RCC 7860 (cell line): ENCODE data around the gene AP4M1.

Source experiments
- DNase-seq: peaks from one replicate; pipeline ENCODE4 v3.0.0-alpha.2; 2015; ENCODE audit warnings: low spot score
- FAIRE-seq: peaks from 2 replicates; lab custom pipeline; 2012; peaks lifted over from hg19 to GRCh38; lab: Jason Lieb, UNC

The AP4M1 gene, protein sequence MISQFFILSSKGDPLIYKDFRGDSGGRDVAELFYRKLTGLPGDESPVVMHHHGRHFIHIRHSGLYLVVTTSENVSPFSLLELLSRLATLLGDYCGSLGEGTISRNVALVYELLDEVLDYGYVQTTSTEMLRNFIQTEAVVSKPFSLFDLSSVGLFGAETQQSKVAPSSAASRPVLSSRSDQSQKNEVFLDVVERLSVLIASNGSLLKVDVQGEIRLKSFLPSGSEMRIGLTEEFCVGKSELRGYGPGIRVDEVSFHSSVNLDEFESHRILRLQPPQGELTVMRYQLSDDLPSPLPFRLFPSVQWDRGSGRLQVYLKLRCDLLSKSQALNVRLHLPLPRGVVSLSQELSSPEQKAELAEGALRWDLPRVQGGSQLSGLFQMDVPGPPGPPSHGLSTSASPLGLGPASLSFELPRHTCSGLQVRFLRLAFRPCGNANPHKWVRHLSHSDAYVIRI

DNA sequence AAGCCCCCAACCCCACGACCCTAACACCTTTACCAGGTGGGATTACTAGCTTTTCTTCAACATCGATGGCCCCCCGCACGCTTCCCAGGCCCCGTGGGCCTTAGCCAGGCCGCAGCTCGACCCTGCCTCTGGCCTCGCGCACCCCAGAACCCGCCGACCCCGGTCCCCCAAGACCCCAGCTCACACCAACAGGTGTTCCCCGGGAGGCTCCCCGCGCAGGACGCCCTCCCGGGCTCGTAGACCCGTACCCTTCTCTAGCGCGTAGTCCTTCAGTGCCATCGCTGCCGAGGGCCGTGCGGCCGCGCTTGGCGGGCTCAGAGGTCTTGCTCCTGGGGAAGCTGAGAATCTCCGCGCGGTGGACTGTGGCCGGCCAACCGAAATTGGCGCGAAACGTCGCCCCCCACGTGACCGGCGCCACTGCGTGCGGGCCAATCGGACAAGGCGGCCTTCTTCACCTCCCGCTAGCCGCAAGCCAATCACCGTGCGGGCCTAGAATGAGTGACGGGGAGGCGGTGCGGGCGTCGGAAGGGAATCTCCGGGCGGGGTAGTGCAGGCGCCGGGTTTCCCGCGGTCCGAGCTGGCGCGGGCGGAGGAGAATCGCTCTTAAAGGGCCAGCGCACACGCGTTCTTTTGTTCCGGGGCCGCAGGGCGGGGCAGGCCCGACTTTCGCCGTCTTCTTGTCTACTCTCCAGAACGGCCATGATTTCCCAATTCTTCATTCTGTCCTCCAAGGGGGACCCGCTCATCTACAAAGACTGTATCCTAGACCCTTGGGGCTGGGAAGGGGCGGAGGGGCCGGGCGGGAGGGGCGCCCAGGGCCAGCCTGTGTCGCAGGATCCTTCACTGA, at the start of gene AP4M1, which contains the start of gene MCM7:
TSS of gene AP4M1 (plus strand) at position 628 of the 847 bp plus-strand sequence. CDS start at position 700, 72 bp downstream.
TSS of gene MCM7 (minus strand) at position 382 of the 847 bp plus-strand sequence. CDS start at position 279, 103 bp downstream.
- FAIRE-seq, result peak; percentile 88

DNA sequence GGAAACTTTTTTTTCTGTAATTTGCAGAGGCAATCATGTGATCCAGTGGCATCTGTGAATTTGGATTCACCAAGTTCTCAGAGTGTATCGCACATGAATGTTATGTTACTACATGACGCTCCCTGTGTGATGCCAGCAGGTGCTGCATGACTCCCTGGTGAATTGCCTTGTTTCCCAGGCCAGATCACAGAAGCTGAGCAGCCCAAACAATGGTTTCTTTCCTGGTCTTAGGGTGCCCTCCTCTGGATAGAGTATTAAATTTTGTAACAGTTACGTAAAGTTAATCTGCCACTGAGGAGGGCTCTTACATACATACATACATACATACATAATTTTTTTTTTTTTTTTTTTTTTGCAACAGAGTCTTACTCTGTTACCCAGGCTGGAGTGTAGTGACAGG, 48.2 kb upstream of the AP4M1 start:
- DNase-seq, result peak; percentile 60
- no peak for FAIRE-seq

More for the DNA sequence above, at the start of gene AP4M1, which contains the start of gene MCM7:
- DNase-seq, result peak; percentile 99

DNA sequence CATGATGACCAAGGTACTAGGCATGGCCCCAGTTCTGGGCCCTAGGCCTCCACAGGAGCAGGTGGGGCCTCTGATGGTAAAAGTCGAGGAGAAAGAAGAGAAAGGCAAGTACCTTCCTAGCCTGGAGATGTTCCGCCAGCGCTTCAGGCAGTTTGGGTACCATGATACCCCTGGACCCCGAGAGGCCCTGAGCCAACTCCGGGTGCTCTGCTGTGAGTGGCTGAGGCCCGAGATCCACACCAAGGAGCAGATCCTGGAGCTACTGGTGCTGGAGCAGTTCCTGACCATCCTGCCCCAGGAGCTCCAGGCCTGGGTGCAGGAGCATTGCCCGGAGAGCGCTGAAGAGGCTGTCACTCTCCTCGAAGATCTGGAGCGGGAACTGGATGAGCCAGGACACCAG, 44.4 kb upstream of the AP4M1 start:
- no peak for DNase-seq
- FAIRE-seq, result no peak

DNA sequence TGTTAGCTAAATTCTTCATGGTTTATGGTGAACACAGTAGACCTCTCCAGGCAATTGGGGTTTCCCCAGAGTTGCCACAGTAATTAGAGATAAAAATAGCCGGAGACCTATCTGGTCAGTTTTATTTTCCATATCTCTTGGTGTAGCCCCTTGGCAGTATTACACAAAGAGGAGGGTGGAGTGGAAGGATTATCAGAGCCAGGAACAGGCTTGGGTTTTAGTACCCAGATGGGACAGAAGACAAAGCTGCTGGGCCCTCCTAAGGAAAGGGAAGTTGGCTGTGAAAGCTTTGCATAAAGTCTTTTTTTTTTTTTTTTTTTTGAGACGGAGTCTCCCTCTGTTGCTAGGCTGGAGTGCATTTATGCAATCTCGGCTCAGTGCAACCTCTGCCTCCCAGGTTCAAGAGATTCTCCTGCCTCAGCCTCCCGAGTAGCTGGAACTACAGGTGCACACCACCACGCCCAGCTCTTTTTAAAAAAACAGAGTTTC, 42.1 kb upstream of the AP4M1 start:
- FAIRE-seq (no peak), DNase-seq (no peak)

DNA sequence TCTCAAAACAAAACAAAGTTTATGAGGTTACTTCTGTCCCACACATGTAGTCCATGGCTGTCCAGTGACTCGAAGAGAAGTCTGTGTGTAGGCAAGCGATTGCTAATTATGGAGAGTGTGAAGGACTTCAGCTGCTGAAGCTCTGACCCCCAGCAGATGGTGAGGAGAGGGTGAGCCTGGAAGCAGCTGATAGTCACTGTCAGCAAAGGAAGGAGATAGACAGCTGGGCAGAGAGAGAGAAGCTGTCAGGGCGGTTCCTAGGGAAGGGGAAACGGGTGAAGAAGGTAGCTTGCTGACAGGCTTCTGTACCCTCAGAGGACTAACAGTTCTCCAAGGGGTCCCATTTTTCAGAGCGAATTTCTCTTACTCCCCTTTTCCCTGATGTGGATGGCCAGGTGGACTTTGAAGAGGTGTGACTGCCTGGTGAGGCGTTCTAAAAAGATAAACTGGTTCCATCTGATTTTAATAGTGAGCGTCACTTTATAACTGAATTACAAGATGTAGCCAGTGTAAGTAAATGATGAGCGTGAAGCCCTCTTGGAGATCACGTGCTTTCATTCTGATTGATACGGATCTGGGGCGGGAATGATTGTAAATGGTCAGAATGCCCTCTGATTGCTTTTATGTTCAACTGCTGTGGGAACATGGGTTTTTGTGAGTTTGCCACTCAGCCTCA, 39.8 kb upstream of the AP4M1 start:
- DNase-seq (no peak), FAIRE-seq (no peak)

DNA sequence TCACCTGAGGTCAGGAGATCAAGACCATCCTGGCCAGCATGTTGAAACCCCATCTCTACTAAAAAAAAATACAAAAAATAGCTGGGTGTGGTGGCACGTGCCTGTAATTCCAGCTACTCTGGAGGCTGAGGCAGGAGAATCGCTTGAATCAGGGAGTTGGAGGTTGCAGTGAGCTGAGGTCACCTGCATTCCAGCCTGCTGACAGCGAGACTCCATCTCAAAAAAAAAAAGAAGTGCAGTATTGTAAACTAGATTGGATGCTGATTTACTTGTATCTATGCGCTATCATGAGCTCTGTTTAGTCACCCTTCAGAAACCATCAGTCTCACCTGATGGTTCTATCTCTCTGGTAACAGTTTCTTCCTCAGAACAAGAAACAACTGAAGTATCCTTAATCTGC, 38.1 kb upstream of the AP4M1 start:
- DNase-seq (no peak), FAIRE-seq (no peak)

DNA sequence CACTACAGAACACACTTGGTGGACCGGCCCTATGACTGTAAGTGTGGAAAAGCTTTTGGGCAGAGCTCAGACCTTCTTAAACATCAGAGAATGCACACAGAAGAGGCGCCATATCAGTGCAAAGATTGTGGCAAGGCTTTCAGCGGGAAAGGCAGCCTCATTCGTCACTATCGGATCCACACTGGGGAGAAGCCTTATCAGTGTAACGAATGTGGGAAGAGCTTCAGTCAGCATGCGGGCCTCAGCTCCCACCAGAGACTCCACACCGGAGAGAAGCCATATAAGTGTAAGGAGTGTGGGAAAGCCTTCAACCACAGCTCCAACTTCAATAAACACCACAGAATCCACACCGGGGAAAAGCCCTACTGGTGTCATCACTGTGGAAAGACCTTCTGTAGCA, 37.3 kb upstream of the AP4M1 start:
- no peak for FAIRE-seq
- no peak for DNase-seq

DNA sequence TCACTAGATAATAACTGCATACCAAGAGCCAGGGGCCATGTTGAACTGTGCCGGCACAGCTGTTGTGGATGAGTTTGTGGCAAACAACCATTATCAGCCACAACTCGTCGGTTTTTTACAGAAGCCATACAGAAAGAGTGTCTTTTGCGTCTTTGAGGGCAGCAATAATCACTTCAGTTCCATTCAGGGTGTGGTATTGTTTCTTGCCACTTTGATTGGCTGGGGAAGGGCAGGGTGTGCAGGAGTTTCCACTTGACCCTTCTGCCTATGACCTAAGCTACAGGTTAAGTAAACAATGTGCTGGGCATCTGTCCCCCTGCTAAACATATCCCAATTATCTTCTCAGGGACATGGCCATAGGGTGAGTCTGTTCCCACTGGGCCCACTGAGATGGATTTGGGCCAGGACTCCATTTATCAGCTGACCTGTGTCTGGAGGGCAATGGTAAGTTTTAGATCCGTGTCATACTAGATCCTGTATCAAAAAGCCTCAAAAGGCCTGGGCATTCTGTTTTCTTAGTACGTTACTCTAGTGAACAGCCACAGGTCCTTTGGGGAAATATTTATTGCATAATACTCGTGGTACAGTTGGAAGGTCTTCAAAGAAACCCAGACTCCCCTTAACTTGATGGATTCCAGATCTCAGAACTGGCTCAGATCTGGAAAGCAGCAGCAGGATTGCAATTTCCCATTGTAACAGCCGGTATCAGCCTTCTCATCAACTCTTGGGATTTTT, 35.8 kb upstream of the AP4M1 start:
- FAIRE-seq (no peak), DNase-seq (no peak)

DNA sequence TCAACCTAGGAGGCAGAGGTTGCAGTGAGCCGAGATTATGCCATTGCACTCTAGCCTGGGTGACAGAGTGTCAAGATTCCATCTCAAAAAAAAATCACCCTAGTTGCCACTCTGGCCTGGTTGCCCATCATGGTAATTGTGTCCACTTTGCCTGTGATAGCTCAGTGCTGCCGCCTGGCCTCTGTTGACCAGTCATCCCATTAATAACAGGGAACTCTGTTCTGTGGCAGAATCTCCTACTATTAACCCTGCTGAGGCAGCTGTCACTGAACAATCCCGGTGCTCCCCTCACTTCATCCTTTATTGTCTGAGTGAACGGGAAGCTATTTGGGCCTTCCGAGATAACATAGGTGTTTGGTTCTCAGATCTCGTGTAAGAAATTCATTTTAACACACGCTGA, 34.5 kb upstream of the AP4M1 start:
- FAIRE-seq (no peak), DNase-seq (no peak)

DNA sequence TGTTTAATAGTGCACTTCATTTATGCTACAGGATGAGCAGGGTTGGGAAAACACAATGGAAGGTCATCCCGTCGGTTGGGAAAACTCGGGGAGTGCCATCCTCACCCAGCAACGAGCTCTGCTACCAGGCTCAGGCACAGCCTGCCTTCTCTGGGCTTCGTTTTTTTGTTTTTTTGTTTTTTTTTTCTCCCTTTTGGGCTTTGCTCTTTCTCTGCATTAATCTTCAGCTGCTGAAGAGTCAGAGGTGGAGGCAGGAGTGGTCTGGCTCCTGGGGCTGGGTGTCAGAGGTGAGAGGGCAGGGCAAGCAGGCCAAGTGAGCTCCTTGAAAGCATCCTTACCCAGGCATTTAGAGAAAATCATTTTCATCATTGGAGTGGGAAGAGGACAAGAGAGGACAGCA, 31.5 kb upstream of the AP4M1 start:
- FAIRE-seq, result no peak

DNA sequence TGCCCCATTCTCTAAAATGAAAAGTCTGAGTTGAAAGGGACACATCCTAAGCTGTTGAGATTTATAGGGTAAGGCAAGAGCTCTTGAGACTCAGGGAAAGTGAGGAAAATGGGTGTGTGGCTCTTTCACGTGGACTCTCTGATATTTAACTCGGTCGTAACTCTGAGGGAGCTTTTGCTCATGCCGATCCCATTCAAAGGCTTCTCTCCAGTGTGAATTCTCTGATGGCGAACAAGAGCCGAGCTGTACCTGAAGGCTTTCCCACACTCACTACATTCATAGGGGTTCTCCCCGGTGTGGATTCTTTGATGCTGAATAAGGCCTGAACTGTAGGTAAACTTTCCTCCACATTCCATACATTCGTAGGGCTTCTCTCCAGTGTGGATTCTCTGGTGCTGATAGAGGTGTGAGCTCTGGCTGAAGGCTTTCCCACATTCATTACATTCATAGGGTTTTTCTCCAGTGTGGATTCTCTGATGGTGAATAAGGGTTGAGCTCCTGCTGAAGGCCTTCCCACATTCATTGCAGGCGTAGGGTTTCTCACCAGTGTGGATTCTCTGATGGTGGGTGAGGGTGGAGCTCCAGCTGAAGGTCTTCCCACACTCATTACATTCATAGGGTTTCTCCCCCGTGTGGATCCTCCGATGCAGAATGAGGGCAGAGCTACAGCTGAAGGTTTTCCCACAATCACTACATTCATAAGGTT, 30.3 kb upstream of the AP4M1 start:
- DNase-seq (no peak), FAIRE-seq (no peak)

More for the DNA sequence above, 31.5 kb upstream of the AP4M1 start:
- no peak for DNase-seq

DNA sequence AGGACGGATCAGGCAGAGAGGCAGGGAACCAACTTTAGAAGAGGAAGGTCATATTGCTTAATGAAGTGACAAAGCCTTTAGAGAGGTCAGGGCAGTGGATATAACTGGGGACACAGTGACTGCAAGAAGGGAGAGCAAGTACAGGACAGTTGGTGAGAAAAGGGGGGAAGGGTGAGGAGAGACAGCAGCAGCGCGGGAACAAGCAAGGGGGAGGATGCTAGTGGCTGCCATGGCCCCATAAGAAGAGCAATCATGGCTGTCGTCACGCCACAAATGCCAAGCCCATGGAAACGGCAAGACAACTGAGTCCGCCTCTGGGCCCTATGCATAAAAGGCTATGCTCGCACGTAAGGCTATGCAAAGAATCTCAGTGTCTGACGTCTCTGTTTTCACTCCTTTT, 29.0 kb upstream of the AP4M1 start:
- DNase-seq (no peak), FAIRE-seq (no peak)

DNA sequence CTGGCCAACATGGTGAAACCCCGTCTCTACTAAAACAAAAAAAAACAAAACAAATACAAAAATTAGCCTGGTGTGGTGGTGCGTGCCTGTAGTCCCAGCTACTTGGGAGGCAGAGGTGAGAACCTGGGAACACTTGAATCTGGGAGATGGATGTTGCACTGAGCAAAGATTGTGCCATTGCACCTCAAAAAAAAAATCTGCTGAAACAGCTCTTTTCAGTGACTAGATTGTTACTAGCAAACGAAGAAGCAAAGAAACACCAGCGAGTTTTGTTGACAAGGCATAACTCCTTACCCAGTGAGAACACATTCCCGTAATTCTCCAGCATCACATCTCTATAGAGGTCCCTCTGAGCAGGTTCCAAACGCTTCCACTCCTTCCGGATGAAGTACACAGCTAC, 26.6 kb upstream of the AP4M1 start:
- FAIRE-seq, result no peak
- no peak for DNase-seq

DNA sequence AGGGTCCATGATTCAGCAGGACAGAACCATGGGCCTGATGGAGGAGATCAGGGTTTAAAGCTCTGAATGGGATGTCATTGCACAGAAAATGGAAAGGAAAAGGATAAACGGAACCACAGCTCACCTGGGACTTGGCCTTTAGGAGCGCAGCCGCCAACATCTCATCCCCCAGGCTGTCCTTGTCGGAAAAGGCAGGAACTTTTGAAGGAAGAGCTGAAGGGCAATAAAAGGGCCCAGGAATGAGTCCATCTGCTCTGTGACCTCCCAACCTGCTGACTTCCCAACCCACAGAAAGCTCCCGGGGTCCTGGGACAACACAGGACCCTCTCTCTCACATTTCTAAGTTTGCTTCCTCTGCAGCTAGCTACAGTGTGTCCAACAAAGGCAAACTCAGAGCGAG, 26.0 kb upstream of the AP4M1 start:
- no peak for FAIRE-seq
- no peak for DNase-seq

DNA sequence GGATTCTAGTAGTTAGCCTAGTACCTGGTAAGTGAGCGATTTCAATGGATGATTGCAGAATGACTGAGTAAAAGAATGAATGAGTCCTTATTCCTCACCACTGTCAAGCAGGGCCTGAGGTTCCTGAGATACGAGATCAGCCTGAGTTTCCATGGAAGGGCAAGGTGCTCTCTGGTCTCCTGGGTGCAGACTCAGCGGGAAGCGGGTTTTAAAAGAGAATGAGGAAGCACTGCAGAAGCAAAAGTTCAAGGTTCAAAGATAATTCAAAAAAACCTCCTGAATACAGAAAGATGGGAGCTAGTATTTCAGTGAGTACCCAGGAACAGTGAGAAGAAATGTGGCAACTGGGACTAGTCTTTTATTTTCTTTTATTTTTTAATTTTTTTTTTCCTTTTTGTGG, 24.2 kb upstream of the AP4M1 start:
- DNase-seq (no peak), FAIRE-seq (no peak)

DNA sequence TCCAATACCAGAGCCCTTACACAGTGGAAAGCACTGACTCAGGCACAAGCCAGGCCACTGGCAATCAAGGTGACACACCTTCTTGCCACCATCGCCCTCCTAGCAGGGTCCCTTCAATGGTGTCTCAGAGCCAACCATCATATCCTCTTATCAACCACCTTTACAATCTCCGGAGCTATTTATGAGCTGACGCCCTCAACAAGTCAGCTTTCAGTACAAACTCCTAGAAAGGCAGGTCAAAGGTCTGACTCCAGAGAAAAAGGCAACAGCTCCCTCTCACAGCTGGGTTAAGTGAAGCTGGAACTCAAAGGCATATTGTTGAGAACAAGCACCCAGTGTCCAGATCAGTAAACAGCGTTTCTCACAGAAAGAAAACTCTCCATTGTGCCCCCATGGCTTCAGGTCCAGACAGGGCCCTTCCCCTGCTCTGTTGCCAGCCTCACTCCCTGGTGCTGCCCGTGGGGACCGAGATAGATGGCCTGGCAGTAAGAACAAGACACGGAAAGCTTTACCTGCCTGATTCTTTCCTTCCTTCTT, 22.4 kb upstream of the AP4M1 start:
- FAIRE-seq, result no peak
- DNase-seq, result no peak

DNA sequence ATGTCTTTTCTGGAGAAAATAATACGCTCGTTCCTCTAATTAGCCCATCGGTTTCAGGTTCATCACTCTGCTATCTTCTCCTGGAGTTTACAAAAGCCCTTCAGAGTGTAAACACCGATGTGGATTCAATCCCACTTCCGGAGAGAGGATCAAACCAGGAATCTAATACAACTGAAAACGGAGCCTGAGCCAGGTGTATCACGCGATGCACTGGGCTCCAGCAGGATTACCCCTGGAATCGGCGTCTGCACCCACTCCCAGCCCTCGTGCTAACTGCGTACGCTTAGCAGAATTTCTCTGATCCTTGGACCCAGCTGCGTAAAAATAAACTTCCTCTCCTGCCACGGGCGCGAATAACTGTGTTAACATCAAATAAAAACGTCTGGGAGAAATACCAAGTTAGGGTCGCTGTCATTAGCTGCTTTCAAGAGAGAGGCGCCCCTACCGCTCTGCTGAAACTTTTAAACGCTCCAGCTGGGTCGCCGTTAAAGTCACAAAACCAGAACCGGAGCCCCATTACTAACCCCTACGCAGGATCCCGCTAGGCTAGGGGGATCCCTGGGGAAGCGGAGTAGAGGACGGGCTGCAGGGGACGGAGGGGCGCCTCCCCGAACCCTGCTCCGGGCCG, 20.4 kb upstream of the AP4M1 start:
- DNase-seq (no peak), FAIRE-seq (no peak)

DNA sequence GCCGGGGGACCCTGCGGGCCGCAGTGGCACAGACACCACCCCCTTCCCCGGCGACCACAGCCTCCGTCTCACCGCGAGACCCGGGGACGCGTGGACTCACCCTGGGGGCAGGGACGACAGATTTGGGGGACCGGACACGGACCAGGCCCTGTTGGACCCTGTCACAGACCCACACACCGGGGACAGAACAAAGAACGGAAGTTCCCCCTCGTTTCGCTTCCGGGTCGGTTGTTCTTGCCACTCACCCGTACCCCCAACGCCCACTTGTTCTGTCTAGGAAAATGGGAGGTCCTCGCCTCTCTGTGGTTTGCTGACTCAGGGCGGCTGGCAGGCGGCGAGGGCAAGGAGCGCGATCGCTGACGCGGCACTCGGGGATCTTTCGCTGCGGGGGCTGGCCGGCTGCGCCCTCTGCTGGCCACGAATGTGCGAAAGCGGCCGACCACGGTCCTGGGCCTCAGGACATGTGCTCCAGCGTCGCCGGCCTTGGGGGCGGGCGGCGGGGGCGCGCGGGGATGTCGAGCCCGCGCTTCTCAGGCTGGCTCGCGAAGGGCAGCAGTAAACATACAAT, 19.8 kb upstream of the AP4M1 start, which contains the start of gene ZNF3:
TSS of gene ZNF3 (minus strand) at position 189 of the 568 bp plus-strand sequence. CDS start 4,366 bp downstream, outside the sequence.
- peak; percentile 98 for DNase-seq
- peak; percentile 88 for FAIRE-seq
